Caco-2 (cell line): ENCODE measurements around the gene CBFA2T2. TPM values are rescaled to one million over a fixed set of nuclear protein-coding genes. Genes with fewer than 3 reads are reported as not detected.

Source experiments
- BruUV-seq: library from RNA; stranded (reverse); fragments of 400-500 nt; replicated peaks from 2 replicates; lab custom pipeline; 2021; lab: Mats Ljungman, UMichigan
- CTCF ChIA-PET: fragments of 300-600 bp; sonication (Branson Sonifier 250); formaldehyde crosslinking; loops from one replicate; lab custom pipeline; 2022; ENCODE audit warnings: antibody characterized with exemption; lab: Charles Lee
- POLR2A ChIA-PET: fragments of 300-600 bp; sonication (Branson Sonifier 250); formaldehyde crosslinking; loops from one replicate; lab custom pipeline; 2022; ENCODE audit warnings: antibody characterized with exemption; lab: Charles Lee
- DNase-seq, 2 experiments: peaks; one replicate each; pipeline versions ENCODE4 v3.0.0 to v3.0.0-alpha.2; 2020 to 2022
- H3K27me3 ChIP-seq: replicated peaks from 2 replicates; pipeline ENCODE4 v1.6.0; 2011; ENCODE audit warnings: low read length; ENCODE audit not compliant: control insufficient read depth, insufficient read depth
- H3K36me3 ChIP-seq: 2 replicates; pipeline ENCODE4 v1.5.1; 2011; ENCODE audit warnings: low read length; ENCODE audit not compliant: control insufficient read depth, insufficient read depth
- H3K4me1 ChIP-seq: fragments of 250-450 bp; sonication (Bioruptor Pico); 2 replicates; pipeline ENCODE4 v1.5.1; 2020; ENCODE audit warnings: mild to moderate bottlenecking
- H3K4me3 ChIP-seq: 2 replicates; pipeline ENCODE4 v1.5.1; 2011; ENCODE audit warnings: low read depth, mild to moderate bottlenecking, control low read depth, low read length
- H3K9me3 ChIP-seq: fragments of 250-450 bp; sonication (Bioruptor Pico); 2 replicates; pipeline ENCODE4 v1.5.1; 2020; ENCODE audit warnings: mild to moderate bottlenecking, moderate library complexity
- H3K27ac Mint-ChIP-seq: one replicate; pipeline ENCODE4 v1.8.0; 2022; ENCODE audit warnings: mixed read lengths; ENCODE audit not compliant: unreplicated experiment
- H3K27me3 Mint-ChIP-seq: one replicate; pipeline ENCODE4 v1.8.0; 2022; ENCODE audit warnings: mixed read lengths; ENCODE audit not compliant: insufficient read depth, unreplicated experiment
- H3K36me3 Mint-ChIP-seq: one replicate; pipeline ENCODE4 v1.8.0; 2022; ENCODE audit warnings: mild to moderate bottlenecking, mixed read lengths; ENCODE audit not compliant: insufficient read depth, unreplicated experiment
- H3K4me1 Mint-ChIP-seq: one replicate; pipeline ENCODE4 v1.8.0; 2022; ENCODE audit warnings: low read depth, mixed read lengths; ENCODE audit not compliant: unreplicated experiment
- H3K4me3 Mint-ChIP-seq: one replicate; pipeline ENCODE4 v1.8.0; 2022; ENCODE audit warnings: mild to moderate bottlenecking, moderate library complexity, mixed read lengths; ENCODE audit not compliant: unreplicated experiment
- H3K9me3 Mint-ChIP-seq: one replicate; pipeline ENCODE4 v1.8.0; 2022; ENCODE audit warnings: mixed read lengths; ENCODE audit not compliant: unreplicated experiment
- intact Hi-C: fragments of 100-400 bp; cut with micrococcal nuclease; formaldehyde crosslinking; loops from one replicate; pipeline ENCODE4 v1.10.0; 2022; ENCODE audit not compliant: unreplicated experiment
- total RNA-seq: library from RNA; stranded (reverse); gene quantifications from 2 replicates; pipeline ENCODE4 v1.2.3, GENCODE V29; 2022
- TF ChIP-seq, protein P1 (sequence below), 2 experiments: fragments of 200-600 bp in 1 of 2; IDR thresholded peaks; 1 replicate in 1 of 2; 2 replicates in 1 of 2; pipeline versions ENCODE4 v1.5.1 to v1.8.0; 2011 to 2022; ENCODE audit warnings: antibody characterized with exemption in 1 of 2, control low read depth in 1 of 2, inconsistent platforms in 1 of 2, low read depth in 1 of 2, low read length in 1 of 2, mild to moderate bottlenecking in 1 of 2, moderate library complexity in 1 of 2; ENCODE audit not compliant: insufficient read depth in 1 of 2, severe bottlenecking in 1 of 2, unreplicated experiment in 1 of 2

CBFA2T2 gene
- total RNA-seq, 1 experiment from 2014 or later, result 30.6 TPM

DNA sequence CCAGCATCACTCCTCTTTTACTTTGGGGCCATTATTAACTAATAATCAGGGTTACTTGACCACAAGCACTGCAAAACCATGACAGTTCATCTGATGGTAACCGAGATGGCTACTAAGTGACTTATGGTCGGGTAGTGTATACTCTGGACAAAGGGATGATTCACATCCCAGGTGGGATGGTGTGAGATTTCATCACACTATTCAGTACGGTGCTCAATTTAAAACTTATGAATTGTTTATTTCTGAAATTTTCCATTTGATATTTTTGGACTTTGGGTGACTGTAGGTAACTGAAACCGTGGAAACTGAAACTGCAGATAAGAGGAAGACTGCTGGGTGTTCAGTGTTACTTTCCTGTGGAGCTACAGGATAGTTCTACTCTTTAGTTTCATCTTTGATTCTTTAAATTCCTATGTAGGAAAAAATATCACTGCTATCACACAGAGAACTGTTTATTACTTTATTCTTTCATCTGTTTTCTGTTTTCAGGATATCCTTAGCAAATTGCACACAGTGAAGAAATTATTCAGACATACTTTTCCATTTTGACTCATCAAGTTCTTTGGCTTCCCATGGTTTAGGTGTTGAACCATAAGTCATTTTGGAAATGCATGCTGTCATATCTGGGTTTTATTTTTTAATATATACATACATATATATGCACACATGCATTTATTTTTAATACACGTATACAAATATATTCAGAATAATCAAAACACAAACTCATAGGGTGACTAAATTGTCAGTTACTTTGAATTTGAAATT, 113.1 kb downstream of the CBFA2T2 start:
- Histone ChIP-seq H3K4me3 (no peak overlapping the region), H3K27me3 (no peaks in the 10 kb centered on the region), H3K9me3 (no peaks in the 10 kb centered on the region), H3K36me3 (0 out of 2 replicates have a peak, but pooled peaks cover 1% of the 10 kb centered on the region), H3K4me1 (no peaks in the 10 kb centered on the region)
- Mint-ChIP-seq H3K36me3 (peaks cover 7% of the 10 kb centered on the region), H3K27me3 (no peaks in the 10 kb centered on the region), H3K9me3 (no peaks in the 10 kb centered on the region), H3K27ac (no peak overlapping the region), H3K4me3 (no peak overlapping the region), H3K4me1 (no peaks in the 10 kb centered on the region)
- TF ChIP-seq, protein P1, sequence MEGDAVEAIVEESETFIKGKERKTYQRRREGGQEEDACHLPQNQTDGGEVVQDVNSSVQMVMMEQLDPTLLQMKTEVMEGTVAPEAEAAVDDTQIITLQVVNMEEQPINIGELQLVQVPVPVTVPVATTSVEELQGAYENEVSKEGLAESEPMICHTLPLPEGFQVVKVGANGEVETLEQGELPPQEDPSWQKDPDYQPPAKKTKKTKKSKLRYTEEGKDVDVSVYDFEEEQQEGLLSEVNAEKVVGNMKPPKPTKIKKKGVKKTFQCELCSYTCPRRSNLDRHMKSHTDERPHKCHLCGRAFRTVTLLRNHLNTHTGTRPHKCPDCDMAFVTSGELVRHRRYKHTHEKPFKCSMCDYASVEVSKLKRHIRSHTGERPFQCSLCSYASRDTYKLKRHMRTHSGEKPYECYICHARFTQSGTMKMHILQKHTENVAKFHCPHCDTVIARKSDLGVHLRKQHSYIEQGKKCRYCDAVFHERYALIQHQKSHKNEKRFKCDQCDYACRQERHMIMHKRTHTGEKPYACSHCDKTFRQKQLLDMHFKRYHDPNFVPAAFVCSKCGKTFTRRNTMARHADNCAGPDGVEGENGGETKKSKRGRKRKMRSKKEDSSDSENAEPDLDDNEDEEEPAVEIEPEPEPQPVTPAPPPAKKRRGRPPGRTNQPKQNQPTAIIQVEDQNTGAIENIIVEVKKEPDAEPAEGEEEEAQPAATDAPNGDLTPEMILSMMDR (IDR thresholded peaks at IDR 0.05; ENCODE audit: insufficient read depth in 1 of 2, low read depth in 1 of 2, low read length in 1 of 2, severe bottlenecking in 1 of 2, unreplicated experiment in 1 of 2), result no peak
- intact Hi-C loops, result no loop called here
- no TSS peak for BruUV-seq
- POLR2A ChIA-PET, result no interaction called here
- CTCF ChIA-PET, result no interaction called here
- no peak for DNase-seq

DNA sequence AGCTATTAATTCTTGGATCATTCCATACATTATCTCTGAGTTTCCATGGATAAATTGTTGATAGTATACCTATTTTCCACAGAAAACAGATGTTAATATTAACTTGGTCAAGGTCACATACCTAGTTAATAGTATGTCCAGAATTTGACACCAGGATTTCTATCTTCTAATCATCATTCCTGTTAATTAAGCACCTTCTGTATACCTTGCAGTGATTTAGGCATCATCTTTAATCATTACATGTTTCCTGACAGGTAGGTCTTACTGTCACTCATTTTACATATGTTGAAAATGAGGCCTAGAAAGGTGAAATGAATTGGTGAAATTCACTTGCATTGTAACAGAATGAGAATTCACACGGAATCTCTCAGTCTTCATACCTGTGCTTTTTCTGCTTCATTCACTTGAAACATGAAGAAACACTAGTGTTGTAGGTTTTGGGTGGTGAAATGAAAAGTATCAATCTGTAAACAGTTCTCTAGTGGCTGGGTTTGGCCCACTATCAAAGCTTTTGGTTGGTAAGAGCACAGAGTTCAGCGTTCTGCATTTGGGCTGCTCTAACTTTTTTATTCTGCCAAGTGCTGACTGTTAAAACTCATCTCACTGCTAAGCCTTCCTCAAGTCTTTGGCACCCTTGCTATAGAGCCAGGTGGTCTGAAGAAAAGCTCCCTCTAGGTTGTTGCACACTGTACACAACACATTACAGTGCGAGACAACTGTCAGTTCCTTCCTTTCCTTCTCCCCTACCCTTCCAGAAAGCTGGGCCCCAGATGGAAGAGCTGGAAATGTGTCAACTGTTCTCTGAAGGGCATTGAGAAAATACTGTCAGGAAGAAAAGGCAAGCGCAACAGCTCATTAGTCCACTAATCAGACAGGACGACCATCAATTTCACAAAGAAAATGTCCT, 114.4 kb downstream of the CBFA2T2 start:
- Mint-ChIP-seq H3K9me3 (no peaks in the 10 kb centered on the region), H3K4me3 (no peak overlapping the region), H3K27ac (no peak overlapping the region), H3K4me1 (no peaks in the 10 kb centered on the region), H3K27me3 (no peaks in the 10 kb centered on the region), H3K36me3 (peaks cover 7% of the 10 kb centered on the region)
- BruUV-seq, result no TSS peak
- POLR2A ChIA-PET, result no interaction called here
- CTCF ChIA-PET, result interaction anchor here (1.6 kb wide), 1 partner anchor 147 kb away, joined by 4 read pairs; no protein-coding TSS in a partner anchor
- Histone ChIP-seq H3K4me1 (no peaks in the 10 kb centered on the region), H3K9me3 (no peaks in the 10 kb centered on the region), H3K27me3 (no peaks in the 10 kb centered on the region), H3K4me3 (no peak overlapping the region), H3K36me3 (0 out of 2 replicates have a peak, but pooled peaks cover 1% of the 10 kb centered on the region)
- intact Hi-C loops, result no loop called here
- no peak for DNase-seq
- TF ChIP-seq, protein P1 (IDR thresholded peaks at IDR 0.05; ENCODE audit: insufficient read depth in 1 of 2, low read depth in 1 of 2, low read length in 1 of 2, severe bottlenecking in 1 of 2, unreplicated experiment in 1 of 2), result no peak

DNA sequence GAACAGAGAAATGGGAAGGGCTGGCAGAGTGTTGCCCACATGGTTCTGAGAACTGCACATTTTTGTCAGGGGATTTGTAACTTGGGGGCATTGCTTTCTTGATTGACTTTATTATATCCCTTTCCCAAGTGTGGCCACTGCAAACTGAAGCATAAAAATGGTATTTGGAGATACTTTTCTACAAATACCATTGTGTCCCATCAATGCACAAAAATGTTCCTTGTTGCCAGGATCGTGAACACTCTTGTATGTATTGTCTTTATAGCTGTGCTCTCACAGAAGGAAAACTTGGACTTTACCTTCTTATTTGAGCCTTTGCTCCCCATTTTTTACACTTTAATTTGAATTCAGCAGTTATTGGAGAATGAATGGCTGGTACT, 115.1 kb downstream of the CBFA2T2 start:
- BruUV-seq, result no TSS peak
- Histone ChIP-seq H3K36me3 (0 out of 2 replicates have a peak, but pooled peaks cover 3% of the 10 kb centered on the region), H3K4me3 (no peak overlapping the region), H3K9me3 (no peaks in the 10 kb centered on the region), H3K4me1 (no peaks in the 10 kb centered on the region), H3K27me3 (no peaks in the 10 kb centered on the region)
- intact Hi-C loops, result no loop called here
- no peaks in the 10 kb centered on the region for H3K27me3 Mint-ChIP-seq
- CTCF ChIA-PET, result interaction anchor here (1.6 kb wide), 1 partner anchor 148 kb away, joined by 4 read pairs; no protein-coding TSS in a partner anchor
- POLR2A ChIA-PET, result no interaction called here
- TF ChIP-seq, protein P1 (IDR thresholded peaks at IDR 0.05; ENCODE audit: insufficient read depth in 1 of 2, low read depth in 1 of 2, low read length in 1 of 2, severe bottlenecking in 1 of 2, unreplicated experiment in 1 of 2), result no peak
- peaks cover 7% of the 10 kb centered on the region for H3K36me3 Mint-ChIP-seq
- H3K4me1 Mint-ChIP-seq, result no peaks in the 10 kb centered on the region
- no peaks in the 10 kb centered on the region for H3K9me3 Mint-ChIP-seq
- DNase-seq, result no peak
- no peak overlapping the region for H3K4me3 Mint-ChIP-seq
- no peak overlapping the region for H3K27ac Mint-ChIP-seq
